ENCODE measurements around the gene CDH4. TPM values are rescaled to one million over a fixed set of nuclear protein-coding genes. Genes with fewer than 3 reads are reported as not detected.

CDH4 gene
- total RNA-seq, 6 experiments from 2014 or later: 5.8 to 12.8 (median 10.9) TPM

DNA sequence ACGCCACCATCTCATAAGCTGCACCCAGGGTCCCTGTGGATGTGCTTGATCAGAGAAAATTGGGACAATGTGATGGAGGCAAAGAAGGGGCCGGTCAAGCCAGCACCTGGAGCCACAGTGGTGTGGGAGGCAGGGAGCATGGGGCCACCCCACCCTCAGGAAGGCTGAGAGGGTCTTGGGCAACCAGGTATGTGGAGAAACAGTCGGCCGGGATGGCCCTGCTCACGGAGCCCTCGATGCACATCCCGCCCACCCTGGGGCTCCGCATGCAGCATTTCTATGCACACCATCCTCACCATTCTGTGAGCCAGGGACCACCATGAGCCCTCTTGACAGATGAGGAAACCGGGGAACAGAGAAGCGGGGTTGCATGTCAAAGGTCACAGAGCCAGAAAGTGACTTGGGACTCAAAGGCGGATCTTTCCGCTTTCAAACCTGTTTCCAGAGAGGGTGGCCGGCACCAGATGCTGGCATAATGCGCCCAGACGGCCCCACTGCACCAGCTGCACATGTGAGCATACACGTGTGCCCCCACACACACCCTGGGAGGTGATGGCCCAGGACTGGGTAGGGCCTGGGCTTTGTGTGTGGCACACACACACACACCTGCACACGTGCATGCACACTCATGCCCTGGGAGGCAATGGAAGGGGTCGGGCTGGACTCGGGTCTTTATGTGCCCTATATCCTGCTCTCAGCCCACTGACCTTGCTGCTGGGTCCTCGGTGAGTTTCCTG is 415.2 kb downstream of the CDH4 start:
- Mint-ChIP-seq H3K4me3 (no peak overlapping the region), H3K4me1 (ENCODE audit: low read depth) (no peaks in the 10 kb centered on the region), H3K36me3 (ENCODE audit: low read depth) (peaks cover 6% of the 10 kb centered on the region; the same call in 1 of the 2 replicates), H3K9me3 (peaks cover 39% of the 10 kb centered on the region), H3K27me3 (ENCODE audit: insufficient read depth) (peaks cover 5% of the 10 kb centered on the region), H3K27ac (no peak overlapping the region)
- DNase-seq: no peak
- TF ChIP-seq, protein P1, sequence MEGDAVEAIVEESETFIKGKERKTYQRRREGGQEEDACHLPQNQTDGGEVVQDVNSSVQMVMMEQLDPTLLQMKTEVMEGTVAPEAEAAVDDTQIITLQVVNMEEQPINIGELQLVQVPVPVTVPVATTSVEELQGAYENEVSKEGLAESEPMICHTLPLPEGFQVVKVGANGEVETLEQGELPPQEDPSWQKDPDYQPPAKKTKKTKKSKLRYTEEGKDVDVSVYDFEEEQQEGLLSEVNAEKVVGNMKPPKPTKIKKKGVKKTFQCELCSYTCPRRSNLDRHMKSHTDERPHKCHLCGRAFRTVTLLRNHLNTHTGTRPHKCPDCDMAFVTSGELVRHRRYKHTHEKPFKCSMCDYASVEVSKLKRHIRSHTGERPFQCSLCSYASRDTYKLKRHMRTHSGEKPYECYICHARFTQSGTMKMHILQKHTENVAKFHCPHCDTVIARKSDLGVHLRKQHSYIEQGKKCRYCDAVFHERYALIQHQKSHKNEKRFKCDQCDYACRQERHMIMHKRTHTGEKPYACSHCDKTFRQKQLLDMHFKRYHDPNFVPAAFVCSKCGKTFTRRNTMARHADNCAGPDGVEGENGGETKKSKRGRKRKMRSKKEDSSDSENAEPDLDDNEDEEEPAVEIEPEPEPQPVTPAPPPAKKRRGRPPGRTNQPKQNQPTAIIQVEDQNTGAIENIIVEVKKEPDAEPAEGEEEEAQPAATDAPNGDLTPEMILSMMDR (IDR thresholded peaks at IDR 0.05): no peak

DNA sequence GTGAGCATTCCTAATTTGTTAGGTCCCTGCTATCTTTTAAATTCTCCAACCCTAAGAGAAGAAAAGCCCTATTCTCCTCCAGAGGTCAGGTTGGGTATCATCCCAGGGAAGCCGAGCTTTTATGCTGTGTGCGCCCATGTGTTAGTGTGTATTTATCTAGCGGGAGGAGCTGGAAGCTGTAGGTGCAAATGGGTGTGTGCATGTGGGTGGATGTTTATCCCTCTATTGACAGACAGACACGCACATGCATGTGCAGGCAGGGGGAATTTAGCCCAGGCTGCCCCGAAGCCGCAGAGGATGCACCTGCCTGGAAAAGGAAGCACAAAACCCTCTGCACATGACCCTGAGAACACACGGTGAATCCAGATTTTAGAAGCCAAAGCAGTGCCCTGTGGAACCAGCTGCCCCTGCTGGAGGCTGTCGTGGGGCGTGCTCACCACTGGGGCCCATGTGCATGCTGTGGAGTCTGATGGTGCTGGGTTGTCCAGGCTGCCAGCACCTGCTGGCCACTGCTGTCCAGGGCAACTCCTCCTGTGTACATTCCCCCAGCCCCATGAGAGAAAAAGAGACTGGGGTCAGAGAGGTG is 416.1 kb downstream of the CDH4 start:
- H3K27ac Mint-ChIP-seq: no peak overlapping the region
- H3K36me3 Mint-ChIP-seq (ENCODE audit: low read depth): peaks cover 6% of the 10 kb centered on the region; the same call in 1 of the 2 replicates

DNA sequence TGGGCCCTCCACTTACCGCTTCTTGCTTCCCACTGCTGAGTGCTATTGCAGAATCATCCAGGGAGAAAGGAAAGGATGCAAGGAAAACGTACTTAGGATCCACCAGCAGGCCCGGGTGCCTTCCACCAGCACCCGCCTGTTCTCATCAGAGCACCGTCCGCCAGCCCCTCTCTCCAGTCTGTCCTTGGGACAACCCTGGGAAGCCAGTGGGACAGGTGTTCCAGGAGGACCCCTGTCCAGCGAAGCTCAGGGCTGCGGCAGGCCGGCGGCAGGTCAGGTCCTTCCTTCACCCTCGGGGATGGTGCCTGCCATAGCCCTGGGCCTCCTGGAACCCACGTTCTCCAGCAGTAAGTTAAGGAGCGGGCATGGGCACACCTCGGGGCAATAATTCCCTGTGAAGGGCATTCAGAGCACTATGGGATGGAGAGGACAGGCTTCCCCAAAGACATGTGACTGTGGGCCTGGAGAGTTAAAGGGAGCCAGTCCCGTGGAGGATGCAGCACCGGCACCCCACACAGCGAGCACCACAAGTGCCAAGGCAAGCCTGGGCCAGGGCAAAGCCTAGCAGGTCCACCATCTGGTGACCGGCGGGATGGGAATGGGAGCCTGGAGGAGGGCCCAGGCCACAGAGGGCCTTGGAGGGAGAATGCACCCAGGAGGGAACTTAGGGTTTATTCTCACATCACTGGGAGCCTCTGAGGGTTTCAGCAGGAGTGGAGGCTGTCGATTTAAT is 416.9 kb downstream of the CDH4 start:
- H3K4me1 Mint-ChIP-seq (ENCODE audit: low read depth): no peaks in the 10 kb centered on the region
- no peak for DNase-seq
- H3K9me3 Mint-ChIP-seq: peaks cover 42% of the 10 kb centered on the region
- H3K27me3 Mint-ChIP-seq (ENCODE audit: insufficient read depth): peaks cover 9% of the 10 kb centered on the region
- peaks cover 6% of the 10 kb centered on the region; the same call in 1 of the 2 replicates for H3K36me3 Mint-ChIP-seq (ENCODE audit: low read depth)
- no peak overlapping the region for H3K27ac Mint-ChIP-seq
- no peak overlapping the region for H3K4me3 Mint-ChIP-seq
- TF ChIP-seq, protein P1 (IDR thresholded peaks at IDR 0.05): no peak

More for the DNA sequence above, 416.1 kb downstream of the CDH4 start:
- TF ChIP-seq, protein P1 (IDR thresholded peaks at IDR 0.05): no peak
- Mint-ChIP-seq H3K4me3 (no peak overlapping the region), H3K4me1 (ENCODE audit: low read depth) (no peaks in the 10 kb centered on the region), H3K27me3 (ENCODE audit: insufficient read depth) (peaks cover 5% of the 10 kb centered on the region), H3K9me3 (peaks cover 41% of the 10 kb centered on the region)
- DNase-seq: no peak

DNA sequence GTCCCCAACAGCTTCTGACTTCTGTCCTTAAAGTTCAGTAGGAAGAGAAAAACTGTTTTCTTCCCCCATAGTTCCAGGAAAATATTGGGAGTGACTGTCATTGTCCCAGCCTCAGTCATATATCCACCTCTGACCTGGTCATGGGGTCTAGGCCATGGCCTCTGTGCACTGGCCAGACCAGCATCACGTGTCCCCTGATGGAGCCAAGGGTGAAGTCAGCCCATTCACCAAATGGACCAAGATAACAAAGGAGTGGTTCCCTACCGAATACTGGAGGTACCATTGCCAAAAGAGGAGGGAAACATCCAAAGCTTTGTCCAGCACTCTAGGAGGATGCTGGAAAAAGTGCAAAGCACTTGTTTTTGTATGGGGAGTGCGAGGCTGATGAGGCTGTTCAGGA is 418.2 kb downstream of the CDH4 start:
- Mint-ChIP-seq H3K9me3 (peaks cover 45% of the 10 kb centered on the region), H3K36me3 (ENCODE audit: low read depth) (peaks cover 10% of the 10 kb centered on the region; the same call in 1 of the 2 replicates), H3K4me1 (ENCODE audit: low read depth) (no peaks in the 10 kb centered on the region), H3K4me3 (no peak overlapping the region), H3K27ac (no peak overlapping the region), H3K27me3 (ENCODE audit: insufficient read depth) (peaks cover 12% of the 10 kb centered on the region)
- DNase-seq: no peak
- TF ChIP-seq, protein P1 (IDR thresholded peaks at IDR 0.05): no peak

DNA sequence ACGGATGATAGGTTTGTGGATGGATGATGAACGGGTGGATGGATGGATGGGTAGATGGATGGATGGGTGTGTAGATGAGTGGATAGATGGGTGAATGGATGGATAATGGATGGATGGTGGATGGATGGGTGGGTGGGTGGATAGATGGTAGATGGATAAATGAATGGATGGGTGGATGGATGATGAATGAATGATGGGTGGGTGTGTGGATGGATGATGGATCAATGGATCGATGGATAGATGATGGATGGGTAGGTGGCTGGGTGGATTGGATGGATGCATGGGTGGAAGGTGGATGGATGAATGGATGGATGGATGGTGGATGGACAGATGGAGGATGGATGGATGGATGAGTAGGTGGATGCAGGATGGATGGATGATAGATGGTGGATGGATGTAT is 419.5 kb downstream of the CDH4 start:
- DNase-seq: no peak
- no peak overlapping the region for H3K4me3 Mint-ChIP-seq
- peaks cover 10% of the 10 kb centered on the region; the same call in 1 of the 2 replicates for H3K36me3 Mint-ChIP-seq (ENCODE audit: low read depth)
- H3K27me3 Mint-ChIP-seq (ENCODE audit: insufficient read depth): peaks cover 12% of the 10 kb centered on the region
- H3K27ac Mint-ChIP-seq: no peak overlapping the region
- H3K4me1 Mint-ChIP-seq (ENCODE audit: low read depth): no peaks in the 10 kb centered on the region
- TF ChIP-seq, protein P1 (IDR thresholded peaks at IDR 0.05): no peak
- H3K9me3 Mint-ChIP-seq: peaks cover 46% of the 10 kb centered on the region
